Pons (tissue), 1 donor: Measurements from ENCODE around the gene ATRN.

Source experiments
- DNase-seq: peaks from one replicate; pipeline ENCODE4 v3.0.0-alpha.2; 2016; ENCODE audit warnings: low spot score

Gene ATRN

GRCh38 chr20:3627476-3627875, 156.7 kb downstream of the ATRN start:
- no peak for DNase-seq

- DNase-seq, result no peak
These were observed 157.9 kb downstream of the ATRN start for GRCh38 chr20:3628502-3629314.

GRCh38 chr20:3629893-3630292, 159.1 kb downstream of the ATRN start:
- no peak for DNase-seq

- DNase-seq, result no peak
These were observed 159.6 kb downstream of the ATRN start for GRCh38 chr20:3630429-3630828.

- DNase-seq, result no peak
These were observed 160.7 kb downstream of the ATRN start for GRCh38 chr20:3631534-3631933.

- no peak for DNase-seq
These were observed 161.6 kb downstream of the ATRN start for GRCh38 chr20:3632311-3633004.

- no peak for DNase-seq
These were observed 163.2 kb downstream of the ATRN start for GRCh38 chr20:3633913-3634478.

- no peak for DNase-seq
These were observed 164.5 kb downstream of the ATRN start for GRCh38 chr20:3635346-3635745.

- no peak for DNase-seq
These were observed 169.4 kb downstream of the ATRN start for GRCh38 chr20:3640259-3640658.

GRCh38 chr20:3645309-3646066, 174.7 kb downstream of the ATRN start:
- no peak for DNase-seq

- DNase-seq, result no peak
These were observed 175.2 kb downstream of the ATRN start for GRCh38 chr20:3646067-3646440.

GRCh38 chr20:3646651-3647050, 175.8 kb downstream of the ATRN start:
- no peak for DNase-seq

- no peak for DNase-seq
These were observed 176.7 kb downstream of the ATRN start for GRCh38 chr20:3647473-3647872.

- no peak for DNase-seq
These were observed 178.1 kb downstream of the ATRN start for GRCh38 chr20:3648951-3649350.

GRCh38 chr20:3651204-3651962, 180.6 kb downstream of the ATRN start:
- no peak for DNase-seq

- DNase-seq, result no peak
These were observed 181.4 kb downstream of the ATRN start for GRCh38 chr20:3652221-3652620.

GRCh38 chr20:3652676-3653596, 182.1 kb downstream of the ATRN start:
- no peak for DNase-seq

GRCh38 chr20:3653921-3654320, 183.1 kb downstream of the ATRN start:
- DNase-seq, result no peak

GRCh38 chr20:3654326-3655130, 183.7 kb downstream of the ATRN start:
- no peak for DNase-seq

GRCh38 chr20:3655131-3655405, 184.2 kb downstream of the ATRN start:
- no peak for DNase-seq
